HG02852 (cell line): Measurements from ENCODE around the gene SPRED2.
A peak's percentile ranks its signal among the peaks of the same experiment; 100 is the strongest.

Experiments used
- ATAC-seq: cut with Tn5 transposase; IDR thresholded peaks from one replicate; pipeline ENCODE4 v1.9.1; 2021; ENCODE audit warnings: mild to moderate bottlenecking, moderate library complexity; ENCODE audit not compliant: unreplicated experiment

The SPRED2 gene

GRCh38 chr2:65416945-65417344, 15.5 kb downstream of the SPRED2 start:
- no peak for ATAC-seq

GRCh38 chr2:65416321-65416720, 16.1 kb downstream of the SPRED2 start:
- ATAC-seq: no peak

GRCh38 chr2:65415091-65415490, 17.3 kb downstream of the SPRED2 start:
- ATAC-seq: no peak

- ATAC-seq: no peak
Observed at GRCh38 chr2:65413610-65414009, 18.8 kb downstream of the SPRED2 start.

GRCh38 chr2:65413106-65413505, 19.3 kb downstream of the SPRED2 start:
- no peak for ATAC-seq

- no peak for ATAC-seq
Observed at GRCh38 chr2:65411056-65411795, 21.2 kb downstream of the SPRED2 start.

- ATAC-seq: no peak
Observed at GRCh38 chr2:65409045-65409444, 23.4 kb downstream of the SPRED2 start.

GRCh38 chr2:65407240-65407639, 25.2 kb downstream of the SPRED2 start:
- ATAC-seq: no peak

GRCh38 chr2:65404988-65405697, 27.3 kb downstream of the SPRED2 start:
- ATAC-seq: no peak

GRCh38 chr2:65403529-65403915, 28.9 kb downstream of the SPRED2 start:
- no peak for ATAC-seq

- no peak for ATAC-seq
Observed at GRCh38 chr2:65402780-65403528, 29.4 kb downstream of the SPRED2 start.

GRCh38 chr2:65402323-65402722, 30.1 kb downstream of the SPRED2 start:
- ATAC-seq: no peak

- ATAC-seq: no peak
Observed at GRCh38 chr2:65397122-65397521, 35.3 kb downstream of the SPRED2 start.

GRCh38 chr2:65396348-65397026, 35.9 kb downstream of the SPRED2 start:
- no peak for ATAC-seq

GRCh38 chr2:65395621-65396347, 36.6 kb downstream of the SPRED2 start:
- no peak for ATAC-seq

- ATAC-seq: peak; percentile 32
Observed at GRCh38 chr2:65393743-65394422, 38.5 kb downstream of the SPRED2 start.

GRCh38 chr2:65393046-65393445, 39.4 kb downstream of the SPRED2 start:
- ATAC-seq: no peak

- no peak for ATAC-seq
Observed at GRCh38 chr2:65392609-65393008, 39.8 kb downstream of the SPRED2 start.

GRCh38 chr2:65390134-65390533, 42.3 kb downstream of the SPRED2 start:
- peak; percentile 73 for ATAC-seq

- ATAC-seq: no peak
Observed at GRCh38 chr2:65389476-65389875, 42.9 kb downstream of the SPRED2 start.
